ENCODE data around the gene CLK2.
"Not testable (repeated sequence)": the region's sequence is repeated elsewhere in the genome, so short reads cannot be mapped to it uniquely, and the experiment has no call there.

The CLK2 gene

GRCh38 chr1:155268630-155269029, 4.7 kb downstream of the CLK2 start:
- DNase-seq (ENCODE audit: low read depth in 4 of 4, low spot score in 1 of 4), result no peak

- DNase-seq (ENCODE audit: low read depth in 4 of 4, low spot score in 1 of 4), result no peak
Observed at GRCh38 chr1:155267373-155267772, 5.9 kb downstream of the CLK2 start.

DNA sequence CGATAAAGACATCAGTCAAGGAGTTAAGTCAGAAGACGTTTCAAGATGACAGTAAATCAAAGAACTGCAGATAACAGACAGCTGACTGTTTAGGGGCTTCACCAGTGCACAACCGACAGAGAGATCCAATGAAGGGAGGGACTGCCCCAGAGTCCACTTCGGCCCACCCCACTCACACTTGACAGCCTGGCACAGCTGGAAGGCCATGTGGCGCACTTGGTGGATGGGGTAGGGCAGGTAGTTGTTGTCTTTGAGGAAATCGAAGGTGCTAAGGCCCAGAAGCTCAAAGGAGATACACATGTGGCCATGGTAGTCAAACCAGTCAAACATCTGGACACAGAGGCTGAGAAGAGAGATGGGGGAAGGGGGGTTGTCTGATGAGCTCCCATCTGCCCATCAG, 6.8 kb downstream of the CLK2 start:
- DNase-seq (ENCODE audit: low read depth in 4 of 4, low spot score in 1 of 4), result no peak

DNA sequence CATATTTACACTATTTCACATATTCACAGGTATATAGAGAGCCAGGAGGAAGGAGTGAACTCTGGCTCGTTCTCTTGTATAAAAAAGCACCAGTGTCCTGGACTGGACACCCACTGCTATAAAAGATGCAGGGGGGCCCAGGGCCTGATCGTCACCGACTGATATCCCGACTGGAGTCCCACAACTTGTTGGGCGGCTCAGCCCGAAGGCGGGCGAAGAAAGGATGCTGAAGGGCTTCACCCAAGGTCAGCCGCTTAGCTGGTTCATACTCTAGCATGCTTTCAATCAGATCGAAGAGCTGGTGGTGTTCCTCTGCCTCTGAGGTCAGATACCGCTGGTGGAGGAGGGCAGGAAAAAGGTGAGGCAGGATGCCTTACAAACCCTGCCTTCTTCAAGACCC, 10.2 kb downstream of the CLK2 start:
- no peak for DNase-seq (ENCODE audit: low read depth in 4 of 4, low spot score in 1 of 4)

DNA sequence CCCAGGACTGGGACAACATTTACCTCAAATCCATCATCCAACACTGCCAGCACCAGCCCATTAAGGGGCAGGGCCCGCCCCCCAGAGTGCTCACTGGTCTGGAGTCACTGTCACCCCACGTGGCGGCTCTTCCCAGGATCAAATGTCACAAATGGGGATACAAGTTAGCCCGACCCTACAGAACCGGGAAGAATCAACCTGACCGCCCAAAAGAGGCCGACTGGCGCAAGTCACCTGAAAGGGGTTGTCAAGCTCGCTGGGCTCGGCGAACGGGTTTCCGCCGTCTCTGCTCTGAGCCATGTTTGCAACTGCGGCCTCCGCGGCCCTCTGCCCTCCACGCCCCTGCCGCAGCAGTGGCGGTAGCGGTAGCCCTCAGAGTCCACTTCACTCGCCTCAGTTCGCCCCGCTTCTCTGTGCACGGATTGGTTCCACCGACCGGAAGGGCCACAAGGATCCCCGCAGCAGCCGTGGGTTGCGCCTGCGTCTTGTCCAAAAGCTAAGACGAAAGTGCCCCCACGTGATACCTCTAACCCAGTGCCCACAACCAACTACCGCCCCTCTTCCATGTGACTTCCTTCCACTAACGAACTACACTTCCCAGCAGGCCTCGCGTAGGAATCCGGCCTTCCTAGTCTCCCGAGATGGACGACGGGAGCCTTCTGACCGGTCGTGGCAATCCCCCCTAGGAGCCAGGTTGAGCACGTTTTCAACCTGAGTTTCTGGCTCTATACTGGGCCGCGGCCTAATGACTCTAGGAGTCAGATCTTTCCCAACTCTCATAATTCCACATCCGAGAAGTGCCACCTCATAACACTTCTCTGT, 11.2 kb downstream of the CLK2 start, which contains the start of gene SCAMP3:
TSS of gene SCAMP3 (minus strand) at position 509 of the 822 bp plus-strand sequence. CDS start at position 300, 209 bp downstream.
- DNase-seq (ENCODE audit: low read depth in 4 of 4, low spot score in 1 of 4), result peak; percentile 59 to 84 (median 78)

DNA sequence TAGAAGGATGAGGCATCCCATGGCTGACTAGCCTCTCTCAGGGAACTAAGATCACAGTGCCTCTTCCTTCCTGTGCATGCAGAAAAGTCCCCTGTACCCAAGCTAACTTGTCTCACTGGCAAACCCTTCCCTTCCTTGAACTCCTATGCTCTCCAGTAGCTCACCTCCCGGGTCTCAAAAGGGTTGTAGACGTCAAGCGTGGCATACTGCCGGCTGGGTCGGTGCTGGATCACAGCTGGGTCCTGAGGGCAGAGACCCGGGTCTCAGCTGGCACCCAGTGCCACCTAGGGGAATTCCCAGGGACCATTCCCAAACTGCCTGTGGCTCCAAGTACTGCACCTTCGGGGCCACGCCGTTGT, 11.8 kb downstream of the CLK2 start:
- DNase-seq (ENCODE audit: low read depth in 4 of 4, low spot score in 1 of 4), result no peak

GRCh38 chr1:155260276-155260675, 13.0 kb downstream of the CLK2 start:
- no peak for DNase-seq (ENCODE audit: low read depth in 4 of 4, low spot score in 1 of 4)

DNA sequence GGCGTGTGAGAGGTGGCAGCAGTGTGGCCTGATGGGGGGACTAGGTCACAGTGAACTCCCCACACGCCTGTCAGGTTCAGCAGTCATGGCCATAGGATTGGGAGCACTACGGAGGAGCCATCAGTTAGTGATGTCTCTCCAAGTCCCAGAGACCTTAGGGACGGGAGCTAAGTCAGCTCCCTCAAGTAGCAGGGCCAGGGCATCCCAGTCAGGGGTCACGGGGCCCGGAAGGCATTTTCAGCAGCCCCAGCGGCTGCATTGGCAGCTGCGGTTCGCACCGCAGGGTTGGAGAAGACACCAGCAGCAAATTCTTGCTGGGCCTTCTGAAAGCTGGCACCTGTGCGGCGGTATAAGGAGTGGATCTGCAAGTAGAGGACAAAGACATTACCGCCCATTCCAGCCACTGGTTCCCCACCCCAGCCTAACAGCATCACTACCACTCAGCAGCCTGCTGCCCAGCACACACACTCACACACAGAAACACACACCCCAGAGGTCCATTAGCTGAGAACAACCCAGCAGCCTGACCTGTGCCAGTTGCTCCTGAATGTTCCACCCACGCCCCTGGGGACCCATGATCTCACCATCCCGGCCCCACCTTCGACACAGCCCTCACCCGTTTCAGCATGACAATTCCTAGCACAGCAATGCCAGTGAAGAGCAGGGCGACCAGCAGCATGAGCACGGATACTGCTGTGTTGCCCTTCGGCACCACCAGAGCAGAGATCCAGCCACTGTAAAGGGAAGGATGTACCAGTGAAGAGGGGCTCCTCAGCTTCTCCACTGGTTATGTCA, 17.0 kb downstream of the CLK2 start:
- DNase-seq (ENCODE audit: low read depth in 4 of 4, low spot score in 1 of 4), result no peak

DNA sequence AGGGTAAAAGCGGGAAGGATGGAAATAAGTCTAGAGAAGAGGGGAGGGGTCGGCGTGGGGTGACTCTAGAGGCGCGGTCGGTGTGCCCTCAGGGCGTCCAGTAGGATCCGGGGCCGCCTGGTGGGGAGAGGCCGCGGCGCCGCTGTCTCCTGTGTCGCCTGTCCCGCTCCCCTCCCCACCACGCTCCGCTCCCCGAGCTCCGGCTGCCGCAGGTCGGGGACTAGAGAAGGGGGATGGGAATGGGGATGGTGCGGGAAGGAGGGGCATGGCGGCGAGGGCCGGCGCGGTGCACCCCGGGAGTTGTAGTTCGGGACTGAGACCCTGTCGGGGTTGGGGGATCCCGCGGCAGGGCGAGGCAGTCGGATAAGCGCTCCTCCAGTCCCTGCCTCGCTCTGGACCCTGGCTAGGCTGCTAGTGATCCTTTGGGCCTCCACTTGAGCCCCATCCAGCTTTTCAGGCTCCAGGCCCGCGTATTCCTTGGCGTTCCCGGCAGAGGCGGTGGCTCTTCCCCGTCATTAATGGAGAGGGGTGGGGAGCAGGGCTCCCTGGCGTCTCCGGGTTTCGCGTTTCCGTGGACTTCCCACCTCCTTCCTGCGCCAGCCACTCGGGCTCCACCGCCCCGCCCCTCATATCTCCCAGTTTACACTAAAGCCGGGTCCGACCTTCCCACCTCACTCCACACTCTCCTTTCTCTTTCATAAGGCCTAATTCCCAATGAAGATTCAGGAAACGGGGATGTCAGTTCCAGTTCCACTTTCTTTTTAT, 17.9 kb downstream of the CLK2 start, which contains the start of gene ENTREP3:
TSS of gene ENTREP3 (minus strand) at position 241 of the 765 bp plus-strand sequence. CDS start 606 bp downstream, outside the sequence.
- peak in 3 of 4 experiments; percentile 70 to 77 (median 74) for DNase-seq (ENCODE audit: low read depth in 4 of 4, low spot score in 1 of 4)

DNA sequence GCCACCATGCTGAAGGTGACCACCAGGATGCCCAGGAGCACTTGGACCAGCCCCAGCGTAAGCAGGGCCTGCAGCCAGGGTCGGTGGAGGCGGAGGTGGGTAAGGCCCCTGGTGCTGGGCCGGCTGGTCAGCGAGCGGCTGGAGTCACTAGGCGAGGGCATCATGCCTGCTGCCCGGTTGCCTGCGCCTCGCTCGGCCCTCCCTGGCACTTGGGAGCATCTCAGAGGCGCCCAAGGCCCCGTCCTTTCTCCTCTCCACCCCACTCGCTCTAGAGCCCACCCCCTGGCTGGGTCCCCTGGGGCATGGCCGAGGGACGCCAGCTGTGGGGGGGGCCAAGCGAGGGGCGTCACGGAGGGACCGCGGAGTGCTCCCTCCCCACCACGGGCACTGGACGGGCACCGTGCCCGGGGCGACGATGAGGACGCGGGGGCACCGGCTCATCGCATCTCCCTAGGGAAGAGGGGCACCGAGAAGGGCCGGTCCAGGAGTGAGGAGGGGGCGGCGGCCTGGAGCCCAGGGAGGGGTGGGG, 18.5 kb downstream of the CLK2 start:
- no peak for DNase-seq (ENCODE audit: low read depth in 4 of 4, low spot score in 1 of 4)

DNA sequence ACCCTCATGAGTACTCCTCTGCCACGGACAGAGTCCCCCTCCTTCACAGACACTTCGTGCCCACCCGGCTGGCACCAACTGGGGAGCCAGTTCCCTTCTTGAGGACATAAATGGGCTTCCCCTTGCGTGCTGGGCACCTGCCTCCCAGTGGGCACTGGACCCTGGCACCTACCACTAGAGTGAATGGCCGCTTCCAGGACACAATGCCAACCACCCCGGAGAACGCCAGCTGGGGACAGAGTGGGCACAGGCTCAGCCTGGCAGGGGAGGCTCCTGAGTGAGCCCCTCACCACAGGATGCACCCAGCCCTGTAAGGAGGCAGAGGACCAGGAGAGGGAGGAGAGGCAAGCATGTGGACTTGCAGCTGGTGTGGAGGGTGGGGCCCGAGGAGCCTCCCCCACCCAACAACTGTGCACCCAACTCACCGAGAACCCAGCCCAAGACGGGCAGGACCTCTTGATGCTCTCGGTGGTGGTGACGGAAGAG, 19.0 kb downstream of the CLK2 start:
- no peak for DNase-seq (ENCODE audit: low read depth in 4 of 4, low spot score in 1 of 4)

DNA sequence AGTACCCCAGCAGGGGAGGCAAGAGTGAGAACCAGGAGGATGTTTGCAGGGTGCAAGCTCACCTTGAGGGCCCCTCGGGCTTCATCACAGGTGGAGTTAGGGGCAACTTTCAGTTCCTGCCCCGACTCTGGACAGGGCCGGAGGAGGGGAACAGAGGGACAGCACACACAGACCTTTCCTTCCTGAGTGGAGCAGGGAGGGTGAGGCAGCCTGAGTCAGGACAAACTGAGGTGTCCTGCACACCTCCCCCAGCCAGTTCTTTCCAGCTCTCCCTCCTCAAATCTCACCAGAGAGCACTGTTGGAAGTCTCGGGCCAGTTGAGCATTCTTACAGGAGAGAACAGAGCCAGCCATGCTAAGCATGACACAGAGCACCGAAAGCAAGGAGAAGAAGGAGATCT, 19.5 kb downstream of the CLK2 start:
- DNase-seq (ENCODE audit: low read depth in 4 of 4, low spot score in 1 of 4), result no peak

DNA sequence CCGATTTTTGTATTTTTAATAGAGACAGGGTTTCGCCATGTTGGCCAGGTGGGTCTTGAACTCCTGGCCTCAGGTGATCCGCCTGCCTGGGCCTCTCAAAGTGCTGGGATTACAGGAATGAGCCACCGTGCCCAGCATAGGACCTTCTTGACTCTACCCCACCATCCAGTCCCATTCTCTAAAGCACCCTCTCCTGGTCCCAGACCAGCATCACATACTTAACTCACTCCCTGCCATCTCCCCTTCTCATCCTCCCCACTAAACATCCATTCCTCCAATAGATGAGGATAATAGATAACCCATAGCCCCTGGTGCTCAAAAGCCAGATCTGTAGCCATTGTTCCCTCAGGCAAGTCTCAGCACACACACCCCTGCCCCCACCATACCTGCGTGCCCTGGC, 20.1 kb downstream of the CLK2 start:
- no peak for DNase-seq (ENCODE audit: low read depth in 4 of 4, low spot score in 1 of 4)

DNA sequence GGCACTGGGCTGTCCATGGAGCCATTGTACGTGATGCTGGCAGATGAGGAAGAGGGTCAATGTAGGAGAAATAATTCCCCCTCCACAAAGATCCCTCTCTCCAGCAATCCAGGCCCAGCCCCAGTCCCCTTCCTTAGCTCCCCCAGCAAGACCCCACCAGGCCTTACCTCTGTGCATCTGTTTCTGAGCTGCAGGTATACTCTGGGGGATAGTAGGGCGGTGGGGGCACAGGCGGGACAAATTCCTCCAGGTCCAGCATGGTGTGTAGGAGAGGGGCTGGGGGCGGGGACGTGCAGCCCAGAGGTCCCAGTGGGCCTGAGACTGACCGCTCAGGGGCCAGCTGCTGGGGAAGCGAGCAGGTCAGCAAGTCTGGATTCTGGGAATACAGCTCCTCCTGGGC, 21.7 kb downstream of the CLK2 start:
- DNase-seq (ENCODE audit: low read depth in 4 of 4, low spot score in 1 of 4), result no peak

DNA sequence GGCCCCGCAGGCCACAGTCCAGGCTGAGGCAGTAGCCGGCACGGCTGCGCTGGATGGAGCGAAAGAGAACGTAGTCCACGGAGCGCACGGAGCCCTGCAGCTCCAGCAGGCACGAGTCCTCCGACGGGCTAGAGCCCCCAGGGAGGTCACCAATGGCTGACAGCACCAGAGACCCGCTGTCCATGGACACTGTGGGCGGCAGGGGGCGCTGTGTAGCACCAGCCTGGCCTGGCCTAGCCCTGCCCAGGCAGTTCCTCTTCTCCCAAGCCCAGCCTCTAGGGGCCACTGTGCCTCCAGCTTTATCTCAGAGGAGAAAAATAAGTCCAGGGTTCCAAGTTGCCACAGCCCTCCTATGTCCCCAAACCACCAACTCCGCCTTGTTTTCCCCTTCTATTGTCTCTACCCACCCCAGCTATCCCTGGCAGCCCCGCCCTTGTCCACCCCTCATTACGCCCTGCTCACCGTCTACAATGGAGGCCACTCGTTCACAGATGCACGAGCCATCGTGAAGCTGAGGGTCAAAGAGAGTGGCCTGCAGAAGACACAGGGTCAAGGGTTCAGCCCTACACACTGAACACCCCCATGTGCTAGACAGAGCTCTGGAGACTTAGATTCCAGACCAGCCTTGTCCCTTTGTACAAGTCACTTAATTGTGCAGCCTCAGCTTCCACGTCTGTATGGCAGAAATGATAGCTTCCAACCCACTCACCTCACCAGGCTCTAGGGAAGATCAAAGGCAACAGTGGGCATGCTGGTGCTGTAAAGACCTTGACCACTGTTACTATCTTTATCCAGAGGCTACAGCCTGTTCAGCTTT, 22.5 kb downstream of the CLK2 start:
- peak; percentile 93 to 97 (median 96) for DNase-seq (ENCODE audit: low read depth in 4 of 4, low spot score in 1 of 4)

DNA sequence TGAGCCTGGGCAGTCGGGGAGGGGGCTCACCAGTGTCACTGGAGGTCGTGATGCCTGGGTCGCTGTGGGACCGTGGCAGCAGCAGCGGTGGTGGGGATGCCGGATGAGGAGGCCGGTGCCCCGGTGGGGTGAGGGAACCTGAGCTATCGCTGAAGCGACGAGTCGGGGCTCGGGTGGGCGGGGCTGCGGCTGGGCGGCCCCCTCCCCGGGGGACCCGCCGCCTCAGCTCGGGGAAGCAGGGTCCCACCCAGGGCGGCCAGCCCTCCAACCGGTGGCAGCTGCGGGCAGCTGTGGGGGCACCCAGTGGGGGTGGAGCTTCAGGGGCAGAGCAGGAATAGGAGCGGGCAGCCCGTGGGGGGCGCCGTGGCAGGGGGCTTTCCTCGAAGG, 23.1 kb downstream of the CLK2 start:
- DNase-seq (ENCODE audit: low read depth in 4 of 4, low spot score in 1 of 4), result no peak

DNA sequence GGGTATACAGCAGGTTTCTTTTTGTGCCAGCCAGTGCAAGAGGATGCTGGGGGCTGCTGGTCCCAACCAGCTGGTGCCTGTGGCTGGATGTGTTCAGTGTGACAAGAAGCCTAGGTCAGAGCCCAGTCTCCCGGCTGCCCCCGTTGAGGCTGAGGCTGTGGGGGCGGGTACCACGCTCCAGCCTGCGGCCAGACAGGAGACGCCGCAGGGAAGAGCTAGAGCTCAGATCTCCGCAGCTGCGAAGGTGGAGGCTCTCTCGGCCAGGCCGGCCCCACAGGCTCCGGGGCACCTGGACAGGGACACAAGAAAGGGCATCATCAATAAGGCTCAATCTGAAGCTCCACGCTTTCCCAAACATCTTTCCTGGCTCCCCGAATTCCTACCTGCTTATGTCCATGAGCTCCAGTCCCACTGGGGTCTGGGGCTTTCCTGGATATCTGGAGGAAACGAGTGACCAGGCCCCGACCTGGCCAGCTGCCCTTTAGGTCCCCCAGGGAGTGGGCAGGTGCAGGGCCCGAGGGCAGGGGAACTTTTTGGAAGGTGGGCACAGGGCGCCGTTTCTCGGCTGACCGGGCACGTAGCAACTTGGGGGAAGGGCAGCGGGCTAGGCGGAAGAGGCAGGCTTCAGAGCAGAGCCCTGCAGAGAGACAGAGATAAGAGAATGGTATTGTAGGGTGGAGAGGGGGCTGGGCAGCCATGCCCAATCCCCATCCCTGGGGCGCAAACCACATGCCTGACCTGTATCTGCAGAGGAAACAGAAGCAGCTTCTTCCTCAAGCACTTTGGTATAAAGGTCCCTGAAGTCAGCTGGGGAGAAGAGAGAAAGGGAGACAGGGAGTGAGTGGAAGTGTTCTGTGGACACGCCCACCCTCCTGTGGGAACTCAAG, 25.4 kb downstream of the CLK2 start:
- DNase-seq (ENCODE audit: low read depth in 4 of 4, low spot score in 1 of 4), result no peak

DNA sequence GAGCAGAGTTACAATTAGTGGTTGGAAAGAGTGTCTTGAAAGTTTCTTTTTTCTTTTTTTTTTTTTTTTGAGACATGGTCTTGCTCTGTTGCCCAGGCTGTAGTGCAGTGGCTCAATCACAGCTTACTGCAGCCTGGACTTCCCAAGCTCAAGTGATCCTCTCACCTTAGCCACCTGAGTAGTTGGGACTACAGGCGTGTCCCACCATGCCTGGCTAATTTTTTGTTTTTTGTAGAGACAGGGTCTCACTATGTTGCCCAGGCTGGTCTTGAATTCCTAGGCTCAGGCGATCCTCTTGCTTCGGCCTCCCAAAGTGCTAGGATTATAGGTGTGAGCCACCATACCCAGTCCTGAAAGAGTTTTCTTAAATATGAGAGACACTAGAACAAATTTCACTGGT, 26.5 kb downstream of the CLK2 start:
- DNase-seq (ENCODE audit: low read depth in 4 of 4, low spot score in 1 of 4), result not testable (repeated sequence)

- DNase-seq (ENCODE audit: low read depth in 4 of 4, low spot score in 1 of 4), result no peak
Observed at GRCh38 chr1:155245163-155245524, 28.2 kb downstream of the CLK2 start.

All from stimulated activated CD4-positive, alpha-beta T cell treated with anti-CD3 and anti-CD28 coated beads, Interleukin-1b, Interleukin-23, amount 100 ng/mL, for 24 hours (primary cell).